Smooth muscle cell of the brain vasculature (primary cell): ENCODE data around the gene RTN4R.
"Not testable (repeated sequence)": the region's sequence is repeated elsewhere in the genome, so short reads cannot be mapped to it uniquely, and the experiment has no call there.

Experiments
- DNase-seq: peaks from one replicate; pipeline ENCODE4 v3.0.0-alpha.2; 2012; ENCODE audit warnings: low read depth, low spot score

Gene RTN4R

DNA sequence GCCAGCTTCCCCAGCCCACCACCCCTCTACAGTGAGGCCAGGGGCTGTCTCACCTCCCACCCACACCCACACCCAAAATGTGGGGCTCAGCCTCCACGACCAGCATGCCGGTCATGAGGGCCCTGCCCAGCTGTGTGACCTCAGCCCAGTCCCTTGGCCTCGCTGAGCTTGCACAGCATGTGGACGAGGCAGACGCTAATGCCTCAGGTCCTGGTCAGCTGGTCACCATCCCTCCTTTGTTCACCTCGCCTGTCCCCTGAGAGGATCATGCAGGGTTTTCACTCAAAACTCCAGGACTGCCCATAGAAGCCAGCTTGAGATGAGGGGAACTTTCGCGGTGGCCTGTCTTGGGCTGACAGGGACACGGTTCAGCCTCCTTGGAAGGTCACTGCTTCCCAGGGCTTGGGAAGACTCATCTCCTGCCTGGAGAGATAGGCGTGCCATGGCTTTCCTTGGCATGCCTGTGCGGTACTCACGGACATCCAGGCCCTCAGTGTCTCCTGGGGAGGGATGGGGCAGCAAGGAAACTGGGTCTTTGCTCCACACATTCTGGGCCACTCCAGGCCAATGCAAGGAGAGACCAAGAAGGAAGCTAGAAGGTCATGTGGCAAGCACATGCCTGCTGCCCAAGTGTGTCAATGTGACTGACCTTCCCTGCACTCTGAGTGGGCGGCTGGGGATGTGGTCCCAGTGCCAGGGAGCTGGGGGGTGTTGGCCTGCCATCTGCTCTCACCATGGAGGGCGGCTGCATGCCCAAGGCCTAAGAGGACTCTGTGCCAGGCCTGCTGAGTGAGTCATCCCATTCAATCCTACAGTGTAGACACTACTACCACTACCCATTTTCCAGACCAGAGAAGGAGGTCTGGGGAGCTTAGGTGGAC, 3.2 kb upstream of the RTN4R start:
- DNase-seq: no peak

GRCh38 chr22:20270190-20271113, 2.3 kb upstream of the RTN4R start:
- not testable (repeated sequence) for DNase-seq

GRCh38 chr22:20269673-20270072, 1.6 kb upstream of the RTN4R start:
- not testable (repeated sequence) for DNase-seq

- DNase-seq: not testable (repeated sequence)
Measured at GRCh38 chr22:20269201-20269600, 1.1 kb upstream of the RTN4R start.

DNA sequence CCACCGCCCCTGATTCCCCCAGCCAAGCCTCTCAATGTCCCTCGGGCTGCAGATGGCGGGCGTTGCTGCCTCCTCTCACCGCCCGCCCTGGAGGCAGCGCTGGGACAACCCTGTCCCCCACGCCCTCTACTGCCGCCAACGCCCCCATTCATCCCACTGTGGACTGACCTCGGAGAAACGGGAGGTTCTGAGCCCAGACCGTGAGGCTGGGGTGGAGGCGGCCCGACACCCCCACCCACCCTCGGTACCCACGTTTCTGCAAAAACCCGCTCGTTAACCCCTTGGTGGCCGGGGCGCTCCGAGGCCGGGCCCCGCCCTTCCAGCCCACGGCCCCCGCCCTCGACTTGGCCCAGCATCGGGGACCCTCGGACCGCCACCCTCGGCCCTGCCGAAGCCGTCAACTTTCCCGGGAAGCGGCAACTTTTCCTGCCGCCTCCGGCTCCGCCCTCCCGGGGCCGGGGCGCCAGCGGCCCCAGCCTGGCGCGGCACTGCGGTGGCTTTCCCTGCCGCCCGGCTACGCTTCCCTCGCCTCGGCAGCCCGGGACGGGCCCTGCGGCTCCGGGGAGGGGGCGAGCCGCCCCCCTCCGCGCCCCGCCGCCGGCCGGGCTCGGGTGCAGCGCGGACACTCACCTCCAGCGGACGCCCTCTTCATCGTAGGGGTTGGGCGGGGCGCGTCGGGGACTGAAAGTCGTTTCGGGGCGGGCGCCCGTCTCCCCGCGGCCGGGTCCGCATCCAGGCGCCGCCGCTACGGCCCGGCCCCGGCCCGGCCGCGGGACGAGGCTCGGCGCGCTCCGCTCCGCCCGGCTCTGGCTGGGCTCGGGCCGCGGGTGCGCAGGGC, 458 bp downstream of the RTN4R start:
- DNase-seq: no peak

GRCh38 chr22:20266667-20267440, 1.3 kb downstream of the RTN4R start:
- not testable (repeated sequence) for DNase-seq

DNA sequence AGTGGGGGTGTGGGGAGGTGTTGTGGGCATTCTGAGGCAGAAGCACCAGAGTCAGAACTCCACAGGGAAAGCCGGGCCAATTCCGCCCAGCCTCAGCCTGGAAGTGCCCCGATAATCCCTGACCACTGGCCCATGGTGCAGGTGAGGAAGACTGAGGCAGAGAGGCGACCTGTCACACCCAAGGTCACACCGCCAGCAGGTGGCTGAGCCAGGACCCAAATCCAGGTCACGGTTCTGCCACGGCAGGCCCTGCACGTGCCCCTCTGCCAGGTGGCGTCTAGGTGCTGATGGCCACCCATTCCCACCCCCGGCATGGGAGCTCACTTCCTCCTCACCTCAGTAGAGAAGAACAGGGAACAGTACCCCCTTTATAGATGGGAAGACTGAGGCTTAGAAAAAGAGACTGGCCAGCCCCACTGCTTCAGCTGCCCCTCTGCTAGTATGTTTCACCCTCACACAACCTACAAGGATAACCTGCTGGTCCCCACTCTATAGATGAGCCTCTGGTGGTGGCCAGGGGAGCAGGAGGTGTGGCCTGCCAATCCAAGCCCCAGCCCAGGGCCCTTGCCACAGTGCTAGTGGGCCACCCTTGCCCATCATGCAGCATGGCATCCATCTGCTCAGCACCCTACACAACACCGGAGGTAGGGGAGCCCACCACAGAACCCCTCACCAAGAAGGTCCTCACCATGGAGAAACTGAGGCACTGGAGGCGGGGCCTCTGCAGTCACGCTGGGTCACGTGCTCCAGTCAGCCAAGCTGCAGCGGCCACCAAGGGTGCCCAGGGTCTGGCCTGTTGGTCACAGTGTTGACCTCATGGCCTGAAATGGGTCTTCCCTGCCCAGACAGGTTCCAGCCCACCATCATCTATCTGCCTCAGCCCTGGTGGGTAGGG, 2.1 kb downstream of the RTN4R start:
- not testable (repeated sequence) for DNase-seq

- DNase-seq: no peak
Measured at GRCh38 chr22:20264614-20265452, 3.3 kb downstream of the RTN4R start.

GRCh38 chr22:20263404-20264281, 4.5 kb downstream of the RTN4R start:
- not testable (repeated sequence) for DNase-seq

DNA sequence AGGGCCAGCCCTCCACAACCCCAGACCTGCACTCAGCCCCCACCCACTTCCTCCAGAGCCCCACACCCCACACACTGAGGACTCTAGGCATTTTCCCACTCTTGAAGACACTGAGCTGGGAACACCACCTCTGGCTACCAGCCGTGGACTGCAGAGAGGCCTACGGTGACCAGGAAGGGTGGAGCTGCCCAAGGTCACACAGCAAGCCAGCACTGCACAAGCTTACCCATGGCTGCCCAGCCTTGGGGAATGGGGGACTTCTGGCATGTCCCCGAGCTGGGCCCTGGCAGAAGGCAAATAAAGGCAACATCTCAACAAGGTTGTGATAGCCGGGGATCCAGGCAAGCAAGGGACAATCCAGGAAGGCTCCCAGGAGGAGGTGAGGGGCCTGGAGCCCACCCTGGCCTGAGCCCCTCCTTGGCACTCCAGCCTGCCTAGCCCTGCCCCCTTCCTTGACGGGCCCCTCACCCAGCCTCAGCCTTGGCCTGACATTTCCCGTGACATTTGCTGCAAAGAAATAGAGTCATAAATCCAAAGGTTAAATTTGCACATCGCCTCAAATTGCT, 5.5 kb downstream of the RTN4R start:
- DNase-seq: no peak

DNA sequence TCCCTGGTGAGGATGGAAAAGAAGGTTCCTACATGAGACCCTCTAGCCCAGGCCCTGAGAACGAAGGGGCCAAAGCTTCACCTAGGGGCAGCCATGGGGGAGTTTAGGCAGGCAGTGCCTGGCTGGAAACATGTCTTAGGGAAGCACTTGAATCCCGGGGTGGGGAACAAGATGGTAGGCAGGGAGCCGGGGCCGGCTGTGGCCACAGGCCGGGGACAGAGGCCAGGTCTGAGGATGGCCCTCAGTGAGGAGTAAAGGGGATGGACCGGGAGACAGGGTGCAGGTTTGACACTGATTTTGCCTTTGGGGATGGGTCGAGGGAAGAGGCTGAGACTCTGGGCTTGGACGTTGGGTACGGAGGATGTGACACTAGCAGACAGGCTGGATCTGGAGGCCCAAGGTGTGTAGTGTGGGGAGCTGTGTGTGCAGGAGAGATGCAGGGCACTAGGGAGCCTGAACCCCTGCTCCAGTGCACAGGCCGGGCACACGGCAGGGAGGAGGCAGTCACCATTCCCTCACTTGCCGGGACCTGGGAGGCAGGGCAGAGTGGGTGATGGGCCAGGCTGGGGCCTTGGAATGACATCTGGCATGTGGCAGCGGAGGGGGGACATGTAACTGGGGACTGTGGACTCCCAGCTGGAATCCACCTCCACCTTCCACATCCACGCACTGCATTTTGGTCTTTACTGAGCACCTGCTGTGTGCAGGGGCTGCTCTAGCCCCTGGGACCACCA, 6.1 kb downstream of the RTN4R start:
- DNase-seq: no peak

DNA sequence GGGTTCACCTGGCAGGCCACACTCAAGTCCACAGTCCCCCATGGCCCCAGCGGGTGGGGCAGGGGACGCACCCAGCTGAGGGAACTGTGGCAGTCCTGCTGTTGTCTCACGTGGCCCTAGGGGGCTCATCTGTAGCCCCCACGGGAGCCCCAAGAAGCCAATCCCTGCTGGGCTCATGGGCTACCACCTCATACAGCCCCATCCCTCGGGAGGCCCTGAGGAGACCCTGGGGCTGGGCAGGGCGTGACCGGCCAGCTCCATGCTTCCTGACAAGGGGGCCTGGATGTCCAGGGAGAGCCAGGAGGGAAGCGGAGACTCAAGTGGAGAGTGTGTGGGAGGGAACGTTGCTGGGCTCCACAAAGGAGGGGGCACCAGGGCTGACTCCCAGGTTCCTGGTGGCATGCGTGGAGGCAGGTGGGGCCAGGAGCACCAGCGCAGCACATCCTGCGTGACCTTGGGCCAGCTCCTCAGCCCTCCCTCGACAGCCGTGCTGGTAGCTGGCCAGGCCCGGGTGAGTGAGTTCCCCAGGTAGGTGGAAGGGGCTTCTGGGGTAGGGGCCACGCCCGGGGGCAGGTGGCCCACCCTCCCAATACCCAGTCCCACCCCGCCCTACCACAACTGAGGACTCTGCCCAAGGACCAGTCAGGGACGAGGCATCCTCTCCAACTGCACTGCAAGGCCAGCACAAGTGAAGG, 7.9 kb downstream of the RTN4R start:
- DNase-seq: no peak

GRCh38 chr22:20259327-20259688, 8.8 kb downstream of the RTN4R start:
- no peak for DNase-seq

DNA sequence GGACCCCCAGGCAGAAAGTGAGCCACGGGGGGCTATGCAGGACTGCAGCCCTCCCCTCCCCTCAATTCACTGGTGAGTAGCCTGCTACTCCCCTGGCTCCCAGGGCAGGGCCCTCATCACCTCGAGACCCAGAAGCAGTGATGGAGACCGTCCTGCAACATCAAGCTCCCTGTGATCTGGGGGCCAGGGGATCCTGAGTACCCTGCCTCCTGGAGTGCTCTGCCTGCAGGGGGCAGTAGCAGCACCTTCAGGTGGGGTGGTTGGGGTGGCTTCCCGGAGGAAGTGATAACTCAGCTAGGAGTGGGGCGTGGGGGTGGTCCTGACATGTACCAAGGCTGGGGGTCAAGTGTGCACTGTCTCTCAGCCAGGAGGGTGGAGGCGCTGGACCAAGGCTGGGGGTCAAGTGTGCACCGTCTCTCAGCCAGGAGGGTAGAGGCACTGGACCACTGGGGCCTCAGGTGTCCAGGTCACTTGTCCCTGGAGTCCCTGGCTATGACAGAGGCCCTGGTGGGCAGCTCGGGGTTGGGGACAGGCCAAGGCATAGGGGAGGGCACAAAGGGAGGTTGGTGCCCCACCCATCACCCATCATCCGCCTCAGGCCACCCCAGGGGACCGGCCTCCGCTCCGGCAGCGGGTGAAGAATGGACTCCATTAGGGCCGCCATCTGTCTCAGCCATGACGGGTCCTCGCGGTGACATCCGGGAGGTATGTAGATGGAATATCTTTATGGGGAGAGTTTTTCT, 9.4 kb downstream of the RTN4R start:
- no peak for DNase-seq

GRCh38 chr22:20258021-20258299, 10.2 kb downstream of the RTN4R start:
- no peak for DNase-seq
